T-helper 1 cell treated with Interleukin-12 subunit alpha and Interleukin-12 subunit beta and Interleukin-4 antibody, amounts not matched to agents 30 ng/mL and 1 ng/mL, for 36 hours (primary cell): ENCODE data around the gene TPO. TPM values are rescaled to one million over a fixed set of nuclear protein-coding genes. Genes with fewer than 3 reads are reported as not detected.
"Not testable (repeated sequence)": the region's sequence is repeated elsewhere in the genome, so short reads cannot be mapped to it uniquely, and the experiment has no call there.

ENCODE experiments used
- intact Hi-C: fragments of 100-400 bp; cut with micrococcal nuclease; formaldehyde crosslinking; loops from one replicate; pipeline ENCODE4 v1.15.1; 2024
- total RNA-seq: library from RNA; stranded (reverse); gene quantifications from 2 replicates; pipeline ENCODE4 v1.2.3, GENCODE V29; 2022

Gene TPO
- total RNA-seq = 0.15 TPM in 1 of 2 replicates, not detected in the other

DNA sequence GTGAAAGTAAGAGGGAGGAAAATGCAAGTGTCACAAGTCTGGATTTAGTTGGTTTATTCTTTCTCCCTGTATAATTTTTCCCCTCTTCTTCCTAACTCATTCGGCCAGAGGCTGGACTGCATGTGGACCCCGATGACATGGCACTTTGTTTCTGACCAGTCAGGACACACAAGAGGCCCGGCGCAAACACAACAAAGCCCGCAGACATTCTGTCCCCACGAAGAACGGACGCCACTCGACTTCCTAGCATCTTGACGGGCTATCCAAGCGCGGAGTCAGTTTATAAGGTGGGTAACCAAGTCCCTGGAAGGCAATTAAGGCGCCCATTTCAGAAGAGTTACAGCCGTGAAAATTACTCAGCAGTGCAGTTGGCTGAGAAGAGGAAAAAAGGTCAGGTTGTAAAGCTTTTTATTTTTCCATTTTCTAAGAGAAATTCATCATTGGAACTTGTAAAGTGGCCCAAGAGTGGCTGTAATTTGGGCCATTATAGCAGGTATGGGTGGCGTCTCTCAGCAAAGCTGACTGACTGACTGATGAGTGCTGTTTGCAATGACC is at the start of gene TPO:
Gene TPO, plus strand, starts transcription at position 308 of the 555 bp plus-strand sequence. CDS start 946 bp downstream, outside the sequence.
- intact Hi-C loops = no loop called here

DNA sequence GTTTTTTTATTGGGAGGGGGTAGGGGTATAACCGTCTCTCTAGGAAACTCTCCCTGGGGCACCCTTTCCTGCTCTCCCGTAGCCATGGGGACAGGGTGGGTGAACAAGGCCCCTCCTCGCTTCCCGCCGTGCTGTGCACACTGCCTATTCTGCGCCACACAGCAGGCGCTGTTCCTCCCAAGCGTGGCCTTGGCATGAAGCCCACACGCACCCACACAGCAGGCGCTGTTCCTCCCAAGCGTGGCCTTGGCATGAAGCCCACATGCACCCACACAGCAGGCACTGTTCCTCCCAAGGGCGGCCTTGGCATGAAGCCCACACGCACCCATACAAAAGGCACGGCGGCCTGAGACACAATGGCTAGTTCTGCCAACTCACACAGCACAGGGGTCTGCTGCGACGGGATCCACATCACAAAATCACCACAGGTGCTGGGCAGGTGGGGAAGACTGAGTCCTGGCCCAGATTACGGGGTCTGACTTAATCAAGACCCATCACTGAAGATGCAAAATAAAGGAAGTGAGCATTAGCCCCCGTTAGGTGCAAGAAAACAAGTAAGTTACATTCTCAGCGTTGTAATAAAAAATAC is 46.6 kb upstream of the TPO start:
- intact Hi-C loops = no loop called here

DNA sequence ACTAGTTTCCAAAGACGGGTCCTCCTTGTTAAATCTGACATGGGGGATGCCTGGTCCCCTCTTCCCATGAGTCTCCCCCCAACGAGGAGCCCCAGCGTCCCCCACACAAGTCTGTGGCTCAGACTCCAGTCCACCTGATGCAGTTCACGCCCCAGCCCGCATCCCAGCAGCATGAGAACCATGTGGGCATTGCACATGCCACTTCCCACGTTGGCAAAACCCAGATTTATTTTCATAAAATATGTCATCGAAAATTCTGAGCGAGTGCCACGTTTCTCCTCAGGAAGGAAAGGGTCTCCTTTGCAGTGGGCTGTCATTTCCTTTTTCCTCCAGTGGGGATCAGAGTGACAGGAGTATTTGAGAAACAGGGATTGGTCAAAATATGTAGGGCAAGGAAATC is 45.7 kb upstream of the TPO start:
- intact Hi-C loops = no loop called here

DNA sequence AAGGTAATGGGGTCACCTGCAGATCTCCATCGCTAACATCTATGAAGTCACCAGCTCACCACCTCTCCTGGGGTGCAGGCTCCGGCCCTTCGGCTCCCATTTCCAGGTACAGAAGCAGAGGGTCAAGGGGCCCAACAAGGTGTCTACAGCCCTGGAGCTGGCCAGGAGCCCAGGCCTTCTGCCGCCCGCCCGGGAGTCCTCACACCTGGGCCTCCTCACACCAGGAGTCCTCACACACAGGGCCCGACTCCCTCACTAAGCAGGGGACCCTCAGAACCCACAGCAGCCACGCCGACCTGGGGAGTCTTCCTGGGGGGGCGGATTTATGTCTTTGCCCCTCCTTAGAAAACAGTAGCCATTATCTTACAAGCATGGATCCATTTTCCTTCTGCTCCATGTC is 43.4 kb upstream of the TPO start:
- intact Hi-C loops = no loop called here

DNA sequence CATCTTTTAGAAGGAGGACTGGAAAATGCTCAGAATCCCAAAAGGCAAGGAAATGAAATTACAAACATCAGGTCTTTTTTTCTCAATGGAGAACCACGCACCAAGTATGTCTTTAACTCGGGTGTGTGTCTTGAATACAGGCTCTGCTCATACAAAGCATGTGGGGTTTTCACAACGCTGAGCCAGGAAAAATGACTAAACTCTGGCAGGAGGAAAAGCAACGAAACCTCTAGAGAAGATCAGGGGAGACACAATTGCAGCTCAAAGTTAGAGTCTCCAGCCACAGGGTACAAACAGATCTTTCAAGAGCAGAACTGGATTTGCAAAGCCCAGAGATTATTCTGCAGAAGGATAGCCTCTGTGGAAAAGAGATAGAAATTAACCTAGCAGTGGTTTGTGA is 42.8 kb upstream of the TPO start:
- intact Hi-C loops = no loop called here

DNA sequence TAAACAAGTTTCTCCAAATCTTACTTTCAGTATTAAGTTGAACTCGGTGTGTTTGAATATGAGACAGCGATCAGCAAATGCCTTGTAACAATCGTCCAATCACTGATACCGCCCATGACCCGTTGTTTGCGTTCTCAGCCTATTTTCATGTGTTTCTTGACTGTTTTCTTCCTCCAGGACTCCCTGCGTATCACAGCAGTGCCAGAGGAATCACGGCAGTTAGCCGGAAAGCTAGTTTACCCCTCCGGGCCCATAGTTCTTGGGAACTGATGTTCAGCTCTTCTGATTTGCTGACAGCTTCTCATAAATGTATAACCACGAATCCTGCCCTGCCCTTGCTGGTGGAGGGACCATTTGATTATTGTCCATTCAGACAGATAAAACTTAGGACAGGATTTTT is 42.2 kb upstream of the TPO start:
- intact Hi-C loops = no loop called here

DNA sequence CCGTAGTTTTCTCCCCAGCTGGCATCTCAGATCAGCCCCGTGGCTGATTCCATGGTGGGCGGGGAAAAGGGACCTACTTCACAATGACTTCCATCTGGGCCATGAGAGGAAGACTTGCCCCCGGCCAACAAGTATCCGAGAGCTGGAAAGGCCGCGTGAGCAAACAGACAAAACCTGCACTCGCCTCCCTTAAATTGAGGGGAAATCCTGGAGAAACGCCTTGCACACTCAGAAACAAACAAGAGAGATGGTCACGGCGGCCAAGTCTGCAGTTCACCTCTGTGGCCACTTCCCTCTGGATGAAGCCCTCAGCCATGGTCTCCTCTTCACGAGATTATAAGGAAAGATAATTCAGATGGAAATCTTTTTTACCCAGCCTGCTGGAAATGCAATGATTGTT is 39.4 kb upstream of the TPO start:
- intact Hi-C loops = no loop called here

DNA sequence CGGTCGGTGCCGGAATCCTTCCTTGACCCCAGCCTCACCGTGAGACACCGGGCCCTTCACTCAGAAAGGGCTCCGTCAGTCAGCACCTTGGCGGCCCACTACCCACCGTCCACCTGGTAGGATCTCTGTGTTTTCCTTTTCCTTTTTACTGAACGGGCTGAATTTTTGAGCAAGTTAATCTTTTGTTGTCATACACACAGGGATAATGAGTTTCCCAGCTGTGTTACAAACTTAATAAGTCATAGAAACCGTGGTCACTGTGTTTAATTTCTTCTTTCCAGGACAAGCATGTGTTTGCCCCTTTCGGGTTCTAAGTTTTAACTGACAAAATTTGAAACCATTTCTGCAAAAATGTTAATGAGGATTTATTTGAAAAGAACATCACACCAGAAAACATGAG is 39.0 kb upstream of the TPO start:
- intact Hi-C loops = no loop called here

DNA sequence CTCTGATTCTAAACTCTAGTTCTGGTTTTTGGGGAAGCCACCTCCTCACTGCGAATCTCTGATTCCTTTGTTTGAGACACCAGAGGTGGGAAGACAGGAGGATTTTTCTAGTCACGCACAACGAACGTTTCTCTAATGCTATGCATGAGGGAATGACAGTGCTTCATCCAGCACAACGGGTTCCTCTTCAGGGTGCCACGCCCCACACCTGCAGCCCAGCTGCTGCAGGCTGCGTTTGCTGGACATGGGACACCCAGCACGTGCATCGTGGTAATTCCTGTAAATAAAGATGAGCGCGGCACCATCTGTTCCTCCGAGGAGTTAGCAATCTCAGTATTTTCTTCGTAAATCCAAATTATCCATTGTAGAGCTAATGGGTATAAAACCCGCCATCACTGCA is 37.5 kb upstream of the TPO start:
- intact Hi-C loops = no loop called here

DNA sequence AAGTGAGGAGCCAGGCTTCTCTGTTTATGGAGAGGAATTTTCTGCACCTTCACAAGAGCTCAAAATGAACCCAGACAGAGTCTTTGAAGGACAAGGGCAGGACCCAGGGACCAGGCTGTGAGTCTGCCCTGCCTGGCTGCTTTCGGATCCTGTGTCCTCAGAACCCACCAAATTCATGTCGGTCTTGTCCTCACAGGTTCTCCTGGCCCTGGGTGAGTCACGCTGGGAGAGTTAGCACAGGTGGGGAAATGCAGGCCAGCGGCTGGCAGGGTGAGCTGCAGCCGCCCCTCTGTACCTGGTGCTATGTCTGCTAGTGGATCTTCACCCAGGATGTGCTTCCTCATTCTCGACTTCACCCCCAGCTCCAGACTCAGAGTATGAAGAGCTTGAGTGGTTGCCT is 35.8 kb upstream of the TPO start:
- intact Hi-C loops = no loop called here

DNA sequence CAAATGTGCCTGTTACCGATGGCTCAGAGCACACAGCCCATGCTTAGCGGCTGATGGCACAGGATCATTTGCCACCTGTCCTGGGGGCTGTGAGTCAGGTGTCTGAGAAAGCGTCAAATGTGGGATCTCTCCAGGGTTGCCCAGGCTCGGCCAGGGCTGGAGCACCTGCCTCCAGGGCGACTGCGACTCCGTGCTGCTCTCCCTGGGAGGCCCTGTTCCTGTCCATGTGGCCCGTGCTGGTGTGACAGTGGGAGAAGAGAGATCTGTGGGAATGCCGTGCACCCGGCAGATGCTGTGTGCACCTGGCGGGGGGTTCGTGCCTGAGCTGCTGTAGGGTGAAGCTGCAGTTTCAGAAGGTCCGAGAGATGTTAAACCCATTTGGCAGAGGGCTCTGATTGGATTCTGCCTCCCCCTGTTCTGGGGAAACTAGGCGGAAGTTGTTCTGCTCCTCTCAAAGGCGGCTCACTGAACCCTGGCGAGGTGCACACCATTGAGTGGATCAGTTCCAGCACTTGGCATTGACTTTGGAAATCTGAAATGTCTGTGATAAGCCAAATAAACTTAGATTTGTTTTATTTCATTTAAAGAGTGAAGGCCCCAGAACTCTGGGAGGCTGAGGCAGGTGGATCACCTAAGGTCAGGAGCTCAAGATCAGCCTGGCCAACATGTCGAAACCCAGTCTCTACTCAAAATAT is 34.7 kb upstream of the TPO start:
- intact Hi-C loops = no loop called here

DNA sequence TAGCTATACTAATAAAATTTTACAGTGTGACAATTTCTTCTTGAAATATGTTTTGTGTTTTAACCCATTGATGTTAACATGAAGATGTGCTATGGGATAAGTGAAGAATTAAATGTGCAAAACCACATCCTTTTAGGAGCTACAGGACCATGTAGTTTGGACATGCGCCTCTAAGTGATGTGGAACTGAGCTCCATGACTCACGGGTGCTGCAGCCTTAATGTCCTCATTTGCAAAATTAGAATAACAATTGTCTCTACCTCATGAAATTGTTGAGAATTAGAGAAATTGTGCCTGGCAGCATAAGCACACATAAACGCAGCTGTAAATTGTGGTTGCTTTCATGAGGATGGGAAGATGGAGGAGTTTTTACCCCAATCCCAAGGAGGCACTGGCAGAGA is 31.6 kb upstream of the TPO start:
- intact Hi-C loops = no loop called here

DNA sequence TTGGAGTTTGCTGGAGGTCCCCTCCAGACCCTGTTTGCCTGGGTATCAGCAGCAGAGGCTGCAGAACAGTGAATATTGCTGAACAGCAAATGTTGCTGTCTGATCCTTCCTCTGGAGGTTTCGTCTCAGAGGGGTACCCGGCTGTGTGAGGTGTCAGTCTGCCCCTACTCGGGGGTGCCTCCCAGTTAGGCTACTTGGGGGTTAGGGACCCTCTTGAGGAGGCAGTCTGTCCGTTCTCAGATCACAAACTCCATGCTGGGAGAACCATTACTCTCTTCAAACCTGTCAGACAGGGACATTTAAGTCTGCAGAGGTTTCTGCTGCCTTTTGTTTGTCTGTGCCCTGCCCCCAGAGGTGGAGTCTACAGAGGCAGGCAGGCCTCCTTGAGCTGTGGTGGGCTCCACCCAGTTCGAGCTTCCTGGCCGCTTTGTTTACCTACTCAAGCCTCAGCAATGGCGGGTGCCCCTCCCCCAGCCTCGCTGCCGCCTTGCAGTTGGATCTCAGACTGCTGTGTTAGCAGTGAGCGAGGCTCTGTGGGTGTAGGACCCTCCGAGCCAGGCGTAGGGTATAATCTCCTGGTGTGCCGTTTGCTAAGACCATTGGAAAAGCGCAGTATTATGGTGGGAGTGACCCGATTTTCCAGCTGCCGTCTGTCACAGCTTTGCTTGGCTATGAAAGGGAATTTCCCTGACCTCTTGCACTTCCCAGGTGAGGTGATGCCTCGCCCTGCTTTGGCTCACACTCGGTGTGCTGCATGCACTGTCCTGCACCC is 25.1 kb upstream of the TPO start:
- intact Hi-C loops = not testable (repeated sequence)

DNA sequence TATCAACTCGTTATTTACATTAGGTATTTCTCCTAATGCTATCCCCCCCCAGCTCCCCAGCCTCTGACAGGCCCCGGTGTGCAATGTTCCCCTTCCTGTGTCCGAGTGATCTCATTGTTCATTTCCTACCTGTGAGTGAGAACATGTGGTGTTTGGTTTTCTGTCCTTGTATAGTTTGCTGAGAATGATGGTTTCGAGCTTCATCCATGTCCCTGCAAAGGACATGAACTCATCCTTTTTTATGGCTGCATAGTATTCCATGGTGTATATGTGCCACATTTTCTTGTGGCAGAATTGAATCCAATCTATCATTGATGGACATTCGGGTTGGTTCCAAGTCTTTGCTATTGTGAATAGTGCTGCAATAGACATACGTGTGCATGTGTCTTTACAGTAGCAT is 23.1 kb upstream of the TPO start:
- intact Hi-C loops = not testable (repeated sequence)

DNA sequence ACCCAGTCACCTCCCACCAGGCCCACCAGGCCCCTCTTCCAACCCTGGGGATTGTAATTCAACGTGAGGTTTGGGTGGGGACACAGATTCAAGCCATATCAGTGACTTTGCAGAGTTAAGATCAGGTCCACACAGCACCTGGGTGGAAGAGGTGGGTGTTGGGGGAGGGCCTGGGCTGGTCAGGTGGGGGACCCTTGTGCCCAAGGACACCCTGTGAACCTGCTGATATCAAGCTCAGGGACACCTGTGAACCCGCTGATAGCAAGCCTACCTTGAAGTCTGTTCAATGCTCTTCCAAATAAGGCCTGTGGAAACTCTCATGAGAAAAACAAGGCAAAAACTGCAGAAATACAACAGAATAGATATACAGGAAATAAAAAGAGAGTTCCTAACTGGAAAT is 19.9 kb upstream of the TPO start:
- intact Hi-C loops = no loop called here

DNA sequence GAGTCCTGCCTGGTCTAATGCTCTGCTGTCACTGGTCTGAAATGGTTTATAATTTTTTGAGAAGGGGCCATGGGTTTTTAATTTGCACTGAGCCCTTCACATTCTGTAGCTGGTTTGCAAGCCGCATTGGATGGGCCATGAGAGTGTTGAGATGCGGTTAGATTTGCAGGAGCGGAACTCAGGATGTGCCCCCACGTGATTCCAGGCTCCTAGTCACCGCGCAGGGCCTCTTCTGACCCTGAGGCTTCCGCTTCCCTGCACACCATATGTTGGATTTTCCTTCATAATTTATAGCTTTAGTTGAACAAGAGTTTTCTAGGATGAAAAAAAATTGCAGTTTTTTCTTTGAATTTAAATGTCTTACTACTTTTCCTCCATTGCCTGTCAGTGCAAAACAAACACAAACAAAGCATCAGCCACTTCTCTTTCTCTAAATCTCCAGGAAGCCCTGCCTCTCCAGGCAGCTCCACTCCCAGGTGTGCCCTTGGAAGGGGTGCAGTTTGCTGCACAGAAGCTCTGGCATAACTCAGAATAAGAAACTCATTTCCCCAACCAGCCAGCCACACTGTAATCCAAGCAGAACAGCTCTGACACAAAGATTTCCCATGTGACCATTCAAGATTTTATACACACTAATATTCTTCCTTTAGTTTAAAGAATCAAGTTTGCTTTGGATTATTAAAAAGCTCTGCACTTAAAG is 18.4 kb upstream of the TPO start:
- intact Hi-C loops = no loop called here

DNA sequence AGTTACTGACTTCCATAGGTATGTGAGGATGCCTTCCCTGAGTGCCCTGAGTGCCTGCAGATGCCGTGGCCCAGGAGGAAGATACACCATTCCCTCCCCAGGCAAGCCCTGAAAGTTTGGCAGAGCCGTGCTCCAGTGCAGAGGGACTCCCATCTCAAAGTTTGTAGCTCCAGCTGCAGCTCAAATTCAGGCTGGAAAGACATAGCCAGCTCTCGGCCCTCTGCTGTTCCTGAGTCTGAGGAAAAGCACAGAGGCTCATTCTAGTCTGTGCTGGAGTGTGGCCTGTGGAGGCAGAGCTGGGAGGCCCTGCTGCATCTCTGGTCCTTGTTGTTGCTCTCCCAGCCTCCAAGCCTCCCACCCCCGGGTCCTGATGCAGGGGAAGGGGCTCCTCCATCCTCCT is 15.9 kb upstream of the TPO start:
- intact Hi-C loops = no loop called here

DNA sequence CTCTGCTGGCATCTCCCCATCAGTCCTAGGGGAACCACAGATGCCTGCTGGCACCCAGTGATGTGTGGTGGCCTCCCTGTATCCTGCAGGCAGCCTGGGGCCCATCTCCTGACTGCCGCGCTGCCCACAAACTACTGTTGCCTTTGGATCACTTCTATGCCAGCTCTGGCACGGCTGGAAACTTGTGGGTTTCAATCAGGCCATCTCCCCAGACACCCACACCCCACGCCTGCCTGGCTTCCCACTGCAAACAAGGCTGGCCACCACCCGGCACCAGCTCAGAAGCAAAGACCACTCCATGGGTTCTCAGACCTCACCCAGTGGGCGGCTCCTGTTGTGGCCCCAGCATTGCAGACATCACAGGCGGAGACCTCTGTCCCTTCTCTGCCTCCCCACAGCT is 15.1 kb upstream of the TPO start:
- intact Hi-C loops = no loop called here

DNA sequence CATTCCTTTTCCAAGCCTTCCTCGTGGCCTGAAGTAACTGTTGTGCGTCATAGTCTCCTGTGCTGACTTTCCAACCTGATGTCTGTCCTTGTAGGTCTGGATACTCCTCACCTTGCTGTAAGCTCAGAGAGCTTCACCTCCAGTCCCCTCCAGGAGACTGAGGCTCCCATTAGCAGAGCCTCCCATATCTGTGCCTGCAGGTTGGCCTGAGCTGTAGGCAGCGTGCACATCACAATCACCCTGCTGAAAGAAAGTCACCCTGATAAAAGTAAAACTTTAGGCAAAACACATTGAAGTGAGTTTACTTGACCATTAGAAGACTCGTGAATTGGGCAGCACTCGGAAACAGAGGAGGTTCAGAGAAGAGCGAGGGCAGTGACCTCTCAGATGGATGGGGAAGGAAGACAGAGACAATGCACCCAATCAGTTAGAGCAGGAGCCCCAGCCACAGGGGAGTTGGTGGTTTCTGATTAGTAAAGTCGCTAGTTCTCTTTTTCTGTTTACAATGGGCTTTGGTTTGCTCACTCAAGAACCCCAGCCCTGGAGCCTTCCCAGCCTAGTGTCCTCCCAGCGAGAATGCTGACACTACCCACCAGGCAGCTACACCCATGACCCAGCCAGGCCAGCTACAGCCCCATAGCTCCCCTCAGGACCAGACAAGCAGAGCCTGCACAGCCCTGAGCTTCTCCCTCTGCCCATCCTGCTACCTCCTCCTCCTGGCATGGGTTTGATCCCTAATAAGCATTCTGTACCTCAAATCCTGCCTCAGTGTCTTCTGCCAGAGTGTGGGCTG is 12.1 kb upstream of the TPO start:
- intact Hi-C loops = no loop called here

DNA sequence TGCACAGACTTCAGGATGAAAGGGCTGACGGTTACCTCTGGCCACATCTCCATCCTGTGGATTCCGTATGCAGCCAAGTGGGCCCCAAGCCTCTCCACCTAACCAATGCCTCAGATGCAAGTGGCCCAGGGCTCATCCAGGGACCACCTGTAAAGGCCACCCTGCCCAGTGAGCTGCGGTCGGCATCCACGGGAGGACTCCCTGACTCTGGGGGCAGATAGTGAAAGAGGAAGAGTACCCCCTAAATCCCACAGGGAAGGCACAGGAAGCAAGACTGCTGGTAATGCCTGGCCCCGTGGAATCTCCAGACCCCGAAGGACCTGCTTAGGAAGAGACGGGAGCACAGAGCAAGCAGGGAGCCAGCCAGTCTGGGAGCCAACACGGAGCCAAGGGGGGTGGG is 11.2 kb upstream of the TPO start:
- intact Hi-C loops = no loop called here

DNA sequence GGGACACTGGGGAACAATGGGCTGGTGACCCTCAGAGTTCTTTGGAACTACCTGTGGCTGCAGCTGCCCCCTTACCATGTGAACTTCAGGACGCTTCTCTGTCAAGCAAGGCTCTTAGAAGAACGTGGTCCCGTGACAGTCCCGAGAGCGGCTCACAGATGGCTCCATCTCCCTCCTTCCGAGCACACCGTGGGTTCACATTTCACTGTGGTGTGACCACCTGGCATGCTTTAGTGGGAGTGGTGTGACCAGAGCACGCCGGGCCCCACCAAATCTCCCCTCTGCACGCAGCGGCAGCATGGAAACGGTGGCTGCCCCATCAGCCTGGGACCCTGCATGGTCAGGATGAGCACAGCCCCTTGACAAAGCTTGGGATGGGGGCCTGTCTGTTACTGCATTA is 9.7 kb upstream of the TPO start:
- intact Hi-C loops = no loop called here
